Measurements from ENCODE around the gene PTPN18.

DNA sequence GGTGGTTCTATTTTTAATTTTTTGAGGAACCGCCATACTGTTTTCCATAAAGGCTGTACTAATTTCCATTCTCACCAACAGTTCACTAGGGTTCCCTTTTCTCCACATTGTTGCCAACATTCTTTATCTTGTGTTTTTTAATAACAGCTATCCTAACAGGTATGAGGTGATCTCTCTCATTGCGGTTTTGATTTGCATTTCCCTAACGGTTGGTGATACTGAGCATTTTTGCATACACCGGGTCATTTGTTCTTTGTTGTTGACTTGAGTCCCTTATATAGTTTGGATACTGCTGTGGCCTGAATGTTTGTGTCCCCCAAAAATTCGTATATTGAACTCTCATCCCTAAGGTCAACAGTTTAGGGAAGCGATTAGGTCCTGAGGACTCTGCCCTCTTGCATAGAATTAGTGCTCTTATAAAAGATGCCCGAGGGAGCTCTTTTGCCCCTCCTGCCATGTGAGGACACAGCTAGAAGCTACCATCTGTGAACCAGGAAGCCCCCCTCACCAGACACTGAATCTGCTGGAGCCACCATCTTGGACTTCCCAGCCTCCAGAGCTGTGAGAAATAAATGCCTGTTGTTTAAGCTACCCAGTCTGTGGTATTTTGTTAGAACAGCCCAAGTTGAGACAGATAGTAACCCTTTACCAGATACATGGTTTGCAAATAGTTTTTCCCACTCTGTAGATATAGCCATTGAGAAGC lies 8.5 kb upstream of the PTPN18 start:
- TF ChIP-seq, protein P1, sequence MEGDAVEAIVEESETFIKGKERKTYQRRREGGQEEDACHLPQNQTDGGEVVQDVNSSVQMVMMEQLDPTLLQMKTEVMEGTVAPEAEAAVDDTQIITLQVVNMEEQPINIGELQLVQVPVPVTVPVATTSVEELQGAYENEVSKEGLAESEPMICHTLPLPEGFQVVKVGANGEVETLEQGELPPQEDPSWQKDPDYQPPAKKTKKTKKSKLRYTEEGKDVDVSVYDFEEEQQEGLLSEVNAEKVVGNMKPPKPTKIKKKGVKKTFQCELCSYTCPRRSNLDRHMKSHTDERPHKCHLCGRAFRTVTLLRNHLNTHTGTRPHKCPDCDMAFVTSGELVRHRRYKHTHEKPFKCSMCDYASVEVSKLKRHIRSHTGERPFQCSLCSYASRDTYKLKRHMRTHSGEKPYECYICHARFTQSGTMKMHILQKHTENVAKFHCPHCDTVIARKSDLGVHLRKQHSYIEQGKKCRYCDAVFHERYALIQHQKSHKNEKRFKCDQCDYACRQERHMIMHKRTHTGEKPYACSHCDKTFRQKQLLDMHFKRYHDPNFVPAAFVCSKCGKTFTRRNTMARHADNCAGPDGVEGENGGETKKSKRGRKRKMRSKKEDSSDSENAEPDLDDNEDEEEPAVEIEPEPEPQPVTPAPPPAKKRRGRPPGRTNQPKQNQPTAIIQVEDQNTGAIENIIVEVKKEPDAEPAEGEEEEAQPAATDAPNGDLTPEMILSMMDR (IDR thresholded peaks at IDR 0.05; ENCODE audit: low read depth, low read length), result no peak
- no peak for TF ChIP-seq EZH2phosphoT487 (IDR thresholded peaks at IDR 0.05; ENCODE audit: low read depth)
